Astrocyte of the cerebellum (primary cell): ENCODE data around the gene GPR35.

Experiments used
- DNase-seq: peaks from one replicate; pipeline ENCODE4 v3.0.0-alpha.2; 2011; ENCODE audit warnings: low read depth
- H3K4me3 ChIP-seq: 2 replicates; pipeline ENCODE4 v1.5.1; 2011; ENCODE audit warnings: mild to moderate bottlenecking, low read depth, low read length, moderate library complexity
- in situ Hi-C: cut with HindIII; loops from 2 replicates; pipeline ENCODE4 v1.10.0; 2017; ENCODE audit warnings: low sequenced_read_pairs
- TF ChIP-seq, protein P1 (sequence below): IDR thresholded peaks from 2 replicates; pipeline ENCODE4 v1.5.1; 2012; ENCODE audit warnings: low read length, low read depth, moderate library complexity, mild to moderate bottlenecking; ENCODE audit errors: missing control alignments

The GPR35 gene

DNA sequence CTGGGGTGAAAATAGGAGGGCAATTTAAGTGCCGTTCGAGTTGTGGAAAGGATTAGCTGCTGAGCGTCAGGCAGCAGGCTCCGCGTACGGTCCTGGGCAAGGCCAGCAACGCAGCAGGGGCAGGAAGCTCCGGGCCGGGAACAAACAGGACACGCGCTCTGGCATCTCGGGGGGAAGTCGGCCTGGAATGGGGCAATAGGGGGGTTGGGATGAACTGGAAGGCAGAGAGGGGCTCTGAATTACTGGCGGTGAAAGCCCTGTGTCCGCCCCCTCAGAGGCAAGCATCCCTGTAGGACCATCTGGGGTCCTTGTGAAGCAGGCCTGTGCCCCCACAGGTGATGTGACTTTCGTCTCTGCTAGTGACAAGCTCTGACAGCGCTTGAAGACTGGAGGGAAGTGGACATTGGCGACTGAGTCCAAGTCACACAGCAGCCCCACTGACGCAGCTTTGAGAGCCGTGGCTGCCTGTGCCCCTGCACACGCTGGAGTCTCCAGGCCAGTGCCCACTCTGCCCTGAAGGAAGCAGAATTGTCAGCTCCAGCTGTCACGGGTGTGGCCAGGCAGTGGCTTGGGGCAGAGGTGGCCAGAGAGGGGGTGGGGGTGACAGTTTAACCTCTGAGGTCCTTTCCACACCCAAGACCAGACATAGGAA is 22.3 kb downstream of the GPR35 start:
- DNase-seq: no peak
- in situ Hi-C loops: no loop called here

DNA sequence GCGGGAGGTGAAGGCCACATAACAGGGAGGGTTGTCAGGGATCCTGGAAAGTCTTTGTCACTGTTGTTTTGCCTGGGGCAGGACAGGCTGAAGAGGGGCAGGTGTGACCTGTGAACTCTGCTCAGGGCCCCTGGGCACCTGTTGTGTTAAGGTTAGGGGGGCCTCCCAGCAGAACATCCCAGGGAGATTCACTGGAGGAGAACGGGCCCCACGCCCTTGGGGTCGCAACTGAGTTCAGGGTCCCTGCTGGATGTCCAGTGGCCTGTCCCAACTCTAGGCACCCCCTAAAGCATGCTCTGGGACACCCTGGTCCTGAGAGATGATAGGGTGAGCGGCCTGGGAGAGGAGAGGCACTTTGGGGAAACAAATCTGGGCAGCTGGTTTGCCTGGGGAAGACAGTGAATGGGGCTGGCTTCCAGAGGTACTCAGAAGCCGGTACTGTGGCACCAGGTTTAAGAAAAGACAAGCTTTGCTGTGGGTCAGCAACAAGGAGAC is 22.9 kb downstream of the GPR35 start:
- no peak overlapping the region for H3K4me3 ChIP-seq
- in situ Hi-C loops: no loop called here
- TF ChIP-seq, protein P1, sequence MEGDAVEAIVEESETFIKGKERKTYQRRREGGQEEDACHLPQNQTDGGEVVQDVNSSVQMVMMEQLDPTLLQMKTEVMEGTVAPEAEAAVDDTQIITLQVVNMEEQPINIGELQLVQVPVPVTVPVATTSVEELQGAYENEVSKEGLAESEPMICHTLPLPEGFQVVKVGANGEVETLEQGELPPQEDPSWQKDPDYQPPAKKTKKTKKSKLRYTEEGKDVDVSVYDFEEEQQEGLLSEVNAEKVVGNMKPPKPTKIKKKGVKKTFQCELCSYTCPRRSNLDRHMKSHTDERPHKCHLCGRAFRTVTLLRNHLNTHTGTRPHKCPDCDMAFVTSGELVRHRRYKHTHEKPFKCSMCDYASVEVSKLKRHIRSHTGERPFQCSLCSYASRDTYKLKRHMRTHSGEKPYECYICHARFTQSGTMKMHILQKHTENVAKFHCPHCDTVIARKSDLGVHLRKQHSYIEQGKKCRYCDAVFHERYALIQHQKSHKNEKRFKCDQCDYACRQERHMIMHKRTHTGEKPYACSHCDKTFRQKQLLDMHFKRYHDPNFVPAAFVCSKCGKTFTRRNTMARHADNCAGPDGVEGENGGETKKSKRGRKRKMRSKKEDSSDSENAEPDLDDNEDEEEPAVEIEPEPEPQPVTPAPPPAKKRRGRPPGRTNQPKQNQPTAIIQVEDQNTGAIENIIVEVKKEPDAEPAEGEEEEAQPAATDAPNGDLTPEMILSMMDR: no peak
- DNase-seq: no peak

More for the DNA sequence above, 22.3 kb downstream of the GPR35 start:
- no peak overlapping the region for H3K4me3 ChIP-seq
- TF ChIP-seq, protein P1: no peak

DNA sequence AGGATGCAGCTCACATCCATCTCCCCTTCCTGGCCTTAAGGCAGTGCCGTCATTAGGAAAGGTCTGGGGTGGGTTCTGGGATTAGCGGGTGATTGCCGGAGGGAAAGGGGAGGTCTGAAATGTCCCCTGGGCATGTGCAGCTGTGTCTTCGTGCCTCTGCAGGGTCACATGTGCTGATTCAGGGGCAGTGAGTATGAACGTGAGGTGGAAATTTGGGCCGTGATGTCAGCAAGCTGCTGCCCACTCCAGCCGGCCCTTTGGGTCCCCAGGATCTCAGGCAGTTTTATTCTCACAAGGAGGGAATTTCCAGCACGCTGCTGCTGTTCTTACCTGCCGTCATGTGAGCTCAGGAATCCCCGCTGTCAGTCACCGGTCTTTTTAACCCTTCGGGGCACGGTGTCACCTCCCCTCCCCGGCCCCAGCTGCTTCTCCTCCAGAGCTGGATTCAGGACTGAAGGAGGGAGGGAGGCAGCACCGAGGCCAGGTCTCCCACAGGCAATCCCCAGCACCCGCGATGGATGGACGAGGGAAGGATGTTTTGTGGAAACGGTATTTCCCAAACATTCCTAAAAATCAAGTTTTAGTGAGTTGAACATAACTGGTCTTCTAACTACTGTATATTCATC is 23.5 kb downstream of the GPR35 start:
- in situ Hi-C loops: no loop called here
- no peak for DNase-seq
- H3K4me3 ChIP-seq: no peak overlapping the region
- TF ChIP-seq, protein P1: no peak

DNA sequence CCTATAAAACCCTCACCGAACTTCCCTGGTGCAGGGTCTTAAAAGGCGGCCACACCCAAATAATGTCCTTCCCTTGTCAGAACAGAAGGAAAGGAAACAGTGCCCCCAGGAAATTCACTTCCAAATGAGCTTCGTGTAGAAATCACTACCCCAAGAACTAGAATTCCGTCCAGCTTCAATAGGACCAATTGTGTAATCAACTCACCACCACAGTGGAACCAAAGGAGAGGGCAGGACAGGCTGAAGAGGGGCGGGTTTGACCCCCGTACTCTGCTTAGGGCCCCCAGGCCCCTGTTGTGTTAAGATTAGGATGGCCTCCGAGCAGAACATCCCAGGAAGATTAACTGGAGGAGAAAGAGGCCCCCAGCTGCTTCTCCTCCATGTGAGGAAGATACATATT is 24.1 kb downstream of the GPR35 start:
- no peak overlapping the region for H3K4me3 ChIP-seq
- TF ChIP-seq, protein P1: no peak
- DNase-seq: no peak
- in situ Hi-C loops: no loop called here

DNA sequence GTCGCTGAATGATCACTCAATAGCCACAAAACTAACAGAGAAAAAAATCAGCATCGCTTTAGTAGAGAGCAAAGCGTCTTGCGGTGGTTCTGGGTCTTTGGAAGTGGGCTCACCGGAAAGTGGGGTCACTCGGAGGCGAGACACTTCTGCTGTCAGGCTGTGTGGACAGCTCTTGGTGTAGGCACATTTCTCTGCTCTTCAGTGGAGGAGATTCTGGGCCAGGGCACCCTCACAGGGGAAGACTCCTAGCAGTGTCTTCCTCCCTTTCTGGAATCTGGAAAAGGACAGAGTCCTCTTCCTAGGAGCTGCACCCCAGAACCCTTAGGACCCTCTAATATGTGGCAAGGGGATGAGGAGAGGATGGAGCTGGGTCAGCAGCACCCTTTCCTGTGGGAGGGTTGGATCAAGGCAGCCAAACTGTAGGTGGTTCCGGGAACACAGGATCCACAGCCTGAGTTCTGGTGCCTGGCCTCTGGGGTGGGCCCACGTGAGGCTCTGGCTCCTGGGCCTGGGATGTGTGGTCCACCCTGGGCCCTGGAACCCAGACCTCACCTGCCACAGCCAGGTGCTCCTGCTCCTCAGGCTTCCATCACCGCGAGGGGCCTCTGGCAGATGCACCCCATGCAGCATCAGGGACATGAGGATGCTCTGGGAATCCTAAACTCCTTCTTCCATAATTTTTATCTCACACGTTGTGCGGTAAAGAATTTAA is 25.1 kb downstream of the GPR35 start:
- TF ChIP-seq, protein P1: no peak
- no peak overlapping the region for H3K4me3 ChIP-seq
- in situ Hi-C loops: no loop called here
- no peak for DNase-seq

DNA sequence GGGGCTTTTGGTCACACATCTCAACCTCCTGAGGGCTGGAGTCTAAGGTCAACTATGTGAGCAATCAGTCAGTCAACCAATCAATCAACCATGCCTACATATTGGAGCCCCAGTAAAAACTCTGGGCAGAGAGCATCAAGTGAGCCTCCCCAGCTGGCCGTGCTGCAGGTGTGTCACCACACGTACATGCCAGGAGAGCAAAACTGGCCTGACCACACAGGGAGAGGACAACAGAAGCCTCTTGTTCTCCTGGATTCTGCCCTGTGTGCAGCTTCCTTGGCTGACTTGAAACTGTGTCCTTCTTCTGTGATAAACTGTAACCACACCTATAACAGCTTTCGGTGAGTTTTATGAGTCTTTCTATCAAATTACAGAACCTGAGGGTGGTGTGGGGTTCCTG is 25.9 kb downstream of the GPR35 start:
- in situ Hi-C loops: no loop called here

More for the DNA sequence above, 25.9 kb downstream of the GPR35 start:
- TF ChIP-seq, protein P1: no peak
- DNase-seq: no peak
- H3K4me3 ChIP-seq: no peak overlapping the region
